OCI-M1 (cell line): Measurements from ENCODE around the gene NAP1L2.
"Not testable (repeated sequence)": the region's sequence is repeated elsewhere in the genome, so short reads cannot be mapped to it uniquely, and the experiment has no call there.

Experiments used
- DNase-seq: peaks from one replicate; lab custom pipeline; 2025; lab: John Stamatoyannopoulos, UW

The NAP1L2 gene

GRCh38 chrX:73214426-73215094, at the start of gene NAP1L2:
TSS of gene NAP1L2 (minus strand) at chrX:73214851. CDS start at chrX:73214492, 359 bp downstream.
- DNase-seq = no peak

- DNase-seq = peak; percentile 19
These were observed 48.3 kb upstream of the NAP1L2 start for GRCh38 chrX:73262991-73263390.

- DNase-seq = no peak
These were observed 24.6 kb upstream of the NAP1L2 start for GRCh38 chrX:73239242-73239641.

GRCh38 chrX:73217621-73218020, 3.0 kb upstream of the NAP1L2 start:
- no peak for DNase-seq

- DNase-seq = no peak
These were observed 595 bp upstream of the NAP1L2 start for GRCh38 chrX:73215246-73215645.

- DNase-seq = no peak
These were observed 771 bp downstream of the NAP1L2 start for GRCh38 chrX:73213734-73214425.

- peak; percentile 1 for DNase-seq
These were observed 8.3 kb downstream of the NAP1L2 start for GRCh38 chrX:73206366-73206765.

- no peak for DNase-seq
These were observed 32.0 kb downstream of the NAP1L2 start for GRCh38 chrX:73182502-73183114.

GRCh38 chrX:73168945-73169344, 45.7 kb downstream of the NAP1L2 start:
- DNase-seq = not testable (repeated sequence)
